Myometrial cell (primary cell): Measurements from ENCODE around the gene TREM1. TPM values are rescaled to one million over a fixed set of nuclear protein-coding genes. Genes with fewer than 3 reads are reported as not detected.

Source experiments
- total RNA-seq: library from RNA; depleted of rRNA; stranded (reverse); fragments of >200 nt; gene quantifications from 2 replicates; pipeline ENCODE4 v1.2.3, GENCODE V29; 2015

The TREM1 gene
- total RNA-seq, result not detected in 2 replicates

GRCh38 chr6:41286544-41287346, at the start of gene TREM1:
TSS of gene TREM1 (minus strand) at chr6:41286682. CDS start at chr6:41286655, 27 bp downstream.

GRCh38 chr6:41335296-41335695, 48.8 kb upstream of the TREM1 start, which contains the start of gene NCR2:
TSS of gene NCR2 (plus strand) at chr6:41335608. CDS start at chr6:41335877, 269 bp downstream.

GRCh38 chr6:41228096-41228495, 58.4 kb downstream of the TREM1 start, which contains the start of gene TREML4:
TSS of gene TREML4 (plus strand) at chr6:41228349. CDS start at chr6:41228428, 79 bp downstream.

Other genes starting within 250 kb of the TREM1 start
- gene UNC5CL, start 247.5 kb downstream of the TREM1 start, total RNA-seq, result not detected in 2 replicates
- not detected in 2 replicates for gene TSPO2, start 244.2 kb downstream of the TREM1 start, total RNA-seq
- gene APOBEC2, start 233.5 kb downstream of the TREM1 start, total RNA-seq, result not detected in 2 replicates
- gene OARD1, start 214.3 kb downstream of the TREM1 start, total RNA-seq, result 9.4 and 14.4 TPM in 2 replicates
- gene NFYA, start 213.7 kb downstream of the TREM1 start, total RNA-seq, result 8.1 and 8.7 TPM in 2 replicates
- gene TREML1, start 132.3 kb downstream of the TREM1 start, total RNA-seq, result not detected in 2 replicates
- not detected in 2 replicates for gene TREM2, start 123.6 kb downstream of the TREM1 start, total RNA-seq
- not detected in 2 replicates for gene TREML2, start 85.5 kb downstream of the TREM1 start, total RNA-seq
- not detected in 2 replicates for gene TREML4, start 58.3 kb downstream of the TREM1 start, total RNA-seq
- gene NCR2, start 48.9 kb upstream of the TREM1 start, total RNA-seq, result not detected in 2 replicates